ENCODE results near the gene CNTROB. TPM values are rescaled to one million over a fixed set of nuclear protein-coding genes. Genes with fewer than 3 reads are reported as not detected.

The CNTROB gene
- polyA plus RNA-seq, 2 of the 4 experiments (the other 2 are of a cell fraction) = 23.2 to 57.0 TPM

DNA sequence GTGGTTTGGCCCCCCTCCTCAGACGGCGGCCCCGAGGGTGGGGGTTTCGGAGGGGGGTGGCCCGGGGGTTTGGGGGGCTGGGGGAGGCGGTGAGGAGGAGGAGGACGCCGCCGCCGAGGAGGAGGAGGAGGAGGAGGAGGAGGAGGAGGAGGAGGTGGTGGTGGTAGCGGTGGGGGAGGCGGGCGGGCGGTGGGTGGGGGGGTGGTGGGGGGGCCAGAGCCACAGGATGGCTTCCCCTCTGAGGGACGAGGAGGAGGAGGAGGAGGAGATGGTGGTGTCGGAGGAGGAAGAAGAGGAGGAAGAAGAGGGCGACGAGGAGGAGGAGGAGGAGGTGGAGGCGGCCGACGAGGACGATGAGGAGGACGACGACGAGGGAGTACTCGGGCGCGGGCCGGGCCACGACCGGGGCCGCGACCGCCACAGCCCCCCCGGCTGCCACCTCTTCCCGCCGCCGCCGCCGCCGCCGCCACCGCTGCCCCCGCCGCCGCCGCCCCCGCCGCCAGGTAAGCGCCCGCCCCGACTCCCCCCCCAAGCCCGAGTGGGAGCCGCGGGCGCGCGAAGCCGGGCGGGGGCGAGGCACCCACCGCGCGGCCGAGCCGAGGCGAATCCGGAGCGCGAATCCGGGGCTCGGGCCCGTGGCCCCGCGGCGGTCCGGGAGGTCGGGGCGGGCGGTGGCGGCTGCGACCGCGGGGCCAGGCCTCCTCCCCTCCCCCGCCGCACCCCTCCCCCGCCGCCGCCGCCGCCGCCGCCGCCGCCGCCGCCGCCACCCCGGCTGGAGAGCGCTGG is 47.2 kb upstream of the CNTROB start:
- Histone ChIP-seq H3K27ac (peak overlapping the region; percentile 98), H3K9me3 (no peaks in the 10 kb centered on the region), H3K4me3 (peak overlapping the region; percentile 70), H3K4me2 (peak overlapping the region; percentile 92), H3K4me1 (peaks cover 35% of the 10 kb centered on the region)
- DNase-seq (ENCODE audit: low read depth in 1 of 2, low spot score in 1 of 2) (no peak), ATAC-seq (no peak), FAIRE-seq (no peak)
- under 1% methylated on average over 32 of the region's 100 CpGs for WGBS (ENCODE audit: missing lambda C conversion rate)
- ChIA-PET POLR2A (interaction anchor here (0.6 to 1.8 kb wide), 4 partner anchors 28 to 1954 kb away, joined by 3 to 8 read pairs (median 6); partner anchors contain the start of gene NAA38), CTCF (interaction anchor here (0.6 to 2.6 kb wide), 2 partner anchors 23 to 190 kb away, joined by 3 to 15 read pairs; no protein-coding TSS in a partner anchor)
- no peak for TF ChIP-seq PHF8 (IDR thresholded peaks at IDR 0.05; ENCODE audit: borderline replicate concordance, low read depth)
- TF ChIP-seq NFE2L2 (conservative IDR thresholded peaks at IDR 0.05; ENCODE audit: low read length) = no peak
- TF ChIP-seq MYC (IDR thresholded peaks at IDR 0.05; ENCODE audit: borderline replicate concordance, low read length) = no peak
- no peak for TF ChIP-seq RAD21 (conservative IDR thresholded peaks at IDR 0.05 in 1 of 2, IDR thresholded peaks at IDR 0.05 in 1 of 2)
- TF ChIP-seq CBX8 (IDR thresholded peaks at IDR 0.05) = no peak
- TF ChIP-seq, protein P1, sequence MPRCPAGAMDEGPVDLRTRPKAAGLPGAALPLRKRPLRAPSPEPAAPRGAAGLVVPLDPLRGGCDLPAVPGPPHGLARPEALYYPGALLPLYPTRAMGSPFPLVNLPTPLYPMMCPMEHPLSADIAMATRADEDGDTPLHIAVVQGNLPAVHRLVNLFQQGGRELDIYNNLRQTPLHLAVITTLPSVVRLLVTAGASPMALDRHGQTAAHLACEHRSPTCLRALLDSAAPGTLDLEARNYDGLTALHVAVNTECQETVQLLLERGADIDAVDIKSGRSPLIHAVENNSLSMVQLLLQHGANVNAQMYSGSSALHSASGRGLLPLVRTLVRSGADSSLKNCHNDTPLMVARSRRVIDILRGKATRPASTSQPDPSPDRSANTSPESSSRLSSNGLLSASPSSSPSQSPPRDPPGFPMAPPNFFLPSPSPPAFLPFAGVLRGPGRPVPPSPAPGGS (IDR thresholded peaks at IDR 0.05) = peak; percentile 24; the same call in 1 of the 3 replicates
- no peak for TF ChIP-seq EHMT2 (IDR thresholded peaks at IDR 0.05; ENCODE audit: low read depth)
- no peak for TF ChIP-seq RFX5 (IDR thresholded peaks at IDR 0.05)
- TF ChIP-seq SMC3 (IDR thresholded peaks at IDR 0.05) = no peak
- peak; percentile 31 for TF ChIP-seq POLR2A (IDR thresholded peaks at IDR 0.05; ENCODE audit: low read length)
- no peak for TF ChIP-seq KDM1A (IDR thresholded peaks at IDR 0.05; ENCODE audit: low read depth)
- no peak for TF ChIP-seq HOXA7 (CRISPR knock-in tag; IDR thresholded peaks at IDR 0.05)
- TF ChIP-seq ZC3H11A (IDR thresholded peaks at IDR 0.05) = no peak

DNA sequence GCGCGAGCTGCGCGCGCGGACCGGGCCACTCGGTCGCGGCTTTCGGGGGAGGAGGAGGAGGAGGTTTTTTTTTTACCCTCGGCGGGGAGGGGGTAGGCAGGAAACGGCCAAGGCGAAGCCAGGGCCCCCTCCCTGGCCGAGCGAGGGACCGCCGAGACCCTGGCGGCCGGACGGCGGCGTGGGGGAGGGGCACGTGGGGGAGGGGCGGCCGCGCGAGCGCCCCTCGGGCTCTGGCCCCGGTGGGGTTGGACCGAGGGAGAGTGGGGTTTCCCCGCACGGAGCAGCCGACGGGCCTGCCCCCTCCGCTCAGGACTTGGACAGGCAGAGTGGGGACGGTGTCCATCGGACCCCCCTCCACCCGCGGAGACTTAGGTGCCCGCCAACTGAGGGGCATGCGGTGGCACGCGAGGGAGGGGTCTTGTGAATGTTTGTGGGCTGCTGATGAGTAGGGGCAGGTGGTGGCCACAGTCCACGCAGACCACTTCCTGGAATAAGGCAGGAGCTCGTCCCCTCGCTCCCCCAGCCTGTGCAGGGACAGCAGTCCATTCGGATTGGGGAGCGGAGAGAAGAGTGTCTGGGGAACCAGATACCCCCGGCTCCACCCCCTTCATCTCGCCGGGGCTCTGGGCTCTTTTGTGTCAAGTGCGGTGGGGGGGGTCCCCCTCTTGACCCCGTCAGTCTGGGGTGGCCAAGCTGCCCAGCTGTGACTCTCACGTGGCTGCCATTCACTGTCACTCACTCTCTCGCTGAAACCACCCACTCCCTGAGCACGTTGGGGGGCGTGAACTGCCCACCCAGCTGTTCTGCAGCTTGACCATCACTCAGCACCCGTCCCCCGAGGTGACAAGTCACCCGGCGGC is 46.4 kb upstream of the CNTROB start:
- TF ChIP-seq JUN (IDR thresholded peaks at IDR 0.05) = peak; percentile 67 to 69
- TF ChIP-seq HEYL (CRISPR knock-in tag; IDR thresholded peaks at IDR 0.05) = no peak
- TF ChIP-seq EP300 (IDR thresholded peaks at IDR 0.05) = peak in 1 of 2 experiments; percentile 36; a peak in 1 of 5 replicates
- 0 out of 3 replicates have a peak, but pooled peaks have one; percentile 10 for TF ChIP-seq SMC3 (IDR thresholded peaks at IDR 0.05)
- TF ChIP-seq MYC (IDR thresholded peaks at IDR 0.05; ENCODE audit: borderline replicate concordance, low read length) = no peak
- peak; percentile 72 for TF ChIP-seq CHD2 (IDR thresholded peaks at IDR 0.05; ENCODE audit: low read length, partially characterized antibody)
- TF ChIP-seq, protein P2, sequence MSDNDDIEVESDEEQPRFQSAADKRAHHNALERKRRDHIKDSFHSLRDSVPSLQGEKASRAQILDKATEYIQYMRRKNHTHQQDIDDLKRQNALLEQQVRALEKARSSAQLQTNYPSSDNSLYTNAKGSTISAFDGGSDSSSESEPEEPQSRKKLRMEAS (IDR thresholded peaks at IDR 0.05) = peak; percentile 88
- TF ChIP-seq GATA3 (IDR thresholded peaks at IDR 0.05; ENCODE audit: borderline replicate concordance) = 0 out of 2 replicates have a peak, but pooled peaks have one; percentile 11
- TF ChIP-seq, protein P1 (IDR thresholded peaks at IDR 0.05) = 0 out of 3 replicates have a peak, but pooled peaks have one; percentile 18
- no peak for TF ChIP-seq CBX2 (IDR thresholded peaks at IDR 0.05; ENCODE audit: borderline replicate concordance, low read depth)
- TF ChIP-seq RAD21 (conservative IDR thresholded peaks at IDR 0.05 in 1 of 2, IDR thresholded peaks at IDR 0.05 in 1 of 2) = 0 out of 5 replicates have a peak, but pooled peaks of 1 of the 2 experiments have one; percentile 9
- TF ChIP-seq POLR2AphosphoS2 (conservative IDR thresholded peaks at IDR 0.05; ENCODE audit: low read length) = no peak
- peak; percentile 51 for TF ChIP-seq POLR2A (IDR thresholded peaks at IDR 0.05; ENCODE audit: low read length)
- TF ChIP-seq EHF (CRISPR knock-in tag; IDR thresholded peaks at IDR 0.05) = 0 out of 2 replicates have a peak, but pooled peaks have one; percentile 15
- Histone ChIP-seq H3K9me3 (no peaks in the 10 kb centered on the region), H3K4me1 (peaks cover 38% of the 10 kb centered on the region), H3K27ac (peak overlapping the region; percentile 98), H3K4me2 (peak overlapping the region; percentile 92), H3K4me3 (peak overlapping the region; percentile 70)
- DNase-seq (ENCODE audit: low read depth in 1 of 2, low spot score in 1 of 2) (peak; percentile 48 to 73), ATAC-seq (peak; percentile 4 to 29; a peak in 3 of 6 replicates), FAIRE-seq (no peak)
- CTCF ChIA-PET = interaction anchor here (0.6 to 1.4 kb wide), 6 partner anchors 13 to 189 kb away, joined by 3 to 7 read pairs (median 4); no protein-coding TSS in a partner anchor
- POLR2A ChIA-PET = interaction anchor here (0.5 to 1.8 kb wide), 7 partner anchors 9 to 386 kb away, joined by 3 to 8 read pairs (median 3); partner anchors contain the start of genes NAA38 and RNF227
- WGBS (ENCODE audit: missing lambda C conversion rate) = under 1% methylated on average over 27 of the region's 64 CpGs
